ENCODE results near the gene CYLD.

GRCh38 chr16:50842589-50842988, 100.7 kb downstream of the CYLD start:
- TF ChIP-seq CTCF (IDR thresholded peaks at IDR 0.05; ENCODE audit: poor library complexity, severe bottlenecking) (no peak), POLR2AphosphoS5 (IDR thresholded peaks at IDR 0.05) (no peak)
- TF ChIP-seq, protein P1, sequence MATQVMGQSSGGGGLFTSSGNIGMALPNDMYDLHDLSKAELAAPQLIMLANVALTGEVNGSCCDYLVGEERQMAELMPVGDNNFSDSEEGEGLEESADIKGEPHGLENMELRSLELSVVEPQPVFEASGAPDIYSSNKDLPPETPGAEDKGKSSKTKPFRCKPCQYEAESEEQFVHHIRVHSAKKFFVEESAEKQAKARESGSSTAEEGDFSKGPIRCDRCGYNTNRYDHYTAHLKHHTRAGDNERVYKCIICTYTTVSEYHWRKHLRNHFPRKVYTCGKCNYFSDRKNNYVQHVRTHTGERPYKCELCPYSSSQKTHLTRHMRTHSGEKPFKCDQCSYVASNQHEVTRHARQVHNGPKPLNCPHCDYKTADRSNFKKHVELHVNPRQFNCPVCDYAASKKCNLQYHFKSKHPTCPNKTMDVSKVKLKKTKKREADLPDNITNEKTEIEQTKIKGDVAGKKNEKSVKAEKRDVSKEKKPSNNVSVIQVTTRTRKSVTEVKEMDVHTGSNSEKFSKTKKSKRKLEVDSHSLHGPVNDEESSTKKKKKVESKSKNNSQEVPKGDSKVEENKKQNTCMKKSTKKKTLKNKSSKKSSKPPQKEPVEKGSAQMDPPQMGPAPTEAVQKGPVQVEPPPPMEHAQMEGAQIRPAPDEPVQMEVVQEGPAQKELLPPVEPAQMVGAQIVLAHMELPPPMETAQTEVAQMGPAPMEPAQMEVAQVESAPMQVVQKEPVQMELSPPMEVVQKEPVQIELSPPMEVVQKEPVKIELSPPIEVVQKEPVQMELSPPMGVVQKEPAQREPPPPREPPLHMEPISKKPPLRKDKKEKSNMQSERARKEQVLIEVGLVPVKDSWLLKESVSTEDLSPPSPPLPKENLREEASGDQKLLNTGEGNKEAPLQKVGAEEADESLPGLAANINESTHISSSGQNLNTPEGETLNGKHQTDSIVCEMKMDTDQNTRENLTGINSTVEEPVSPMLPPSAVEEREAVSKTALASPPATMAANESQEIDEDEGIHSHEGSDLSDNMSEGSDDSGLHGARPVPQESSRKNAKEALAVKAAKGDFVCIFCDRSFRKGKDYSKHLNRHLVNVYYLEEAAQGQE (IDR thresholded peaks at IDR 0.05; ENCODE audit: borderline replicate concordance): no peak

Data from neural cell (in vitro differentiated cells).